GM21737 (cell line): ENCODE measurements around the gene RPTOR.
A peak's percentile ranks its signal among the peaks of the same experiment; 100 is the strongest.

ENCODE experiments used
- ATAC-seq: cut with Tn5 transposase; IDR thresholded peaks from one replicate; pipeline ENCODE4 v1.9.1; 2021; ENCODE audit warnings: mild to moderate bottlenecking, moderate library complexity; ENCODE audit not compliant: unreplicated experiment

Gene RPTOR

DNA sequence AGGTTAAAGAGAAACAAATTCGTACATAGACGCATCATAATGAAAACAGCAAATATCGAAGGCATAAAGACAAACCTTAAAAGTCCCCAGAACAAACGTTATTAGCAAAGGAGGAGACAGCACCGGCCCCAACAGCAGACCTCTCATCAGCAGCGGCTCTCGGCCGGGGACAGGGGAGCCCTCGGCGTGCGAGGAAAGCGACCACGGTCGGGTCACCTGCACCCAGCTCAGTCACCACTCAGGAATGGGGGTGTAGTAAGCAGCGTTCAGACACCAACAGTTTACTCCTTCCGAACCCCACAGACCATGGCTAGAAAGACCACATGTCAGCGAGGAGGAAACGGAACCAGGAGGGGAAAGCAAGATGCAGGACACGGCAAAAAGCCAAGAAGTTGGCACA is 337.7 kb downstream of the RPTOR start:
- no peak for ATAC-seq

DNA sequence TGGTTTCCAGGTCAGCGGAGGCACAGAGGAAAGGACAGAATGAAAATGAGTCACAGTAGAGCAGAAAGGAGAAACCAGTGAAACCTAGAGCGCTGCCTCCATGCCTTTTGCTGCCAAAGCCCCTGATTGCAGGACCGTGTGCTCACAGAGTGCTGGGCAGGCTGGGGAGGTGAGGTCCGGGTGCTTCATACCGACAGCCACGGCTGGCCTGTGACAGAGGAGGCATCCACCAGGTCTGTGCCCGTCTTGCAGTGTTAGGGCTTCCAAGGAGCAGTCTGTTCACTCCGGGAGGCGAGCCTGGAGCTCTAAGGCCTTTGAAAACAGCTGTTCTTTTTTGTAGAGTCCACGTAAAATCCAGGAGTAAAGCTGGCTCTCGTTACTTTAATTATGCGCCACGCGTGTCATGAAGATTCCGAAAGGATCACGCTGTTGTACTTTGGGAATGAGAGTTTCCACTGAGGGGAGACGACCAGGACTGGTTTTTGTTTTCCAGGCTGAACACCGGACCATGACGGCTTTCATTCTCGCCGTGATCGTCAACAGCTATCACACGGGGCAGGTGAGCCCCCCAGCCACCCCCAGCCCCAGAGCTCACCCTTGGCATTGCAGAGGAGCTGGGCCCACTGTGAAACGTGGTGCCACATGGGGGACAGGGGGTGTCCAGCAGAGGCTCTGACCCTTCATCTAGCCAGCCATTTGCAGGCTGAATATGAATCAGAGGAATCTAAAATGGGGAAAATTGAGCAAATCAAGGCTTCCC is 338.5 kb downstream of the RPTOR start:
- no peak for ATAC-seq

DNA sequence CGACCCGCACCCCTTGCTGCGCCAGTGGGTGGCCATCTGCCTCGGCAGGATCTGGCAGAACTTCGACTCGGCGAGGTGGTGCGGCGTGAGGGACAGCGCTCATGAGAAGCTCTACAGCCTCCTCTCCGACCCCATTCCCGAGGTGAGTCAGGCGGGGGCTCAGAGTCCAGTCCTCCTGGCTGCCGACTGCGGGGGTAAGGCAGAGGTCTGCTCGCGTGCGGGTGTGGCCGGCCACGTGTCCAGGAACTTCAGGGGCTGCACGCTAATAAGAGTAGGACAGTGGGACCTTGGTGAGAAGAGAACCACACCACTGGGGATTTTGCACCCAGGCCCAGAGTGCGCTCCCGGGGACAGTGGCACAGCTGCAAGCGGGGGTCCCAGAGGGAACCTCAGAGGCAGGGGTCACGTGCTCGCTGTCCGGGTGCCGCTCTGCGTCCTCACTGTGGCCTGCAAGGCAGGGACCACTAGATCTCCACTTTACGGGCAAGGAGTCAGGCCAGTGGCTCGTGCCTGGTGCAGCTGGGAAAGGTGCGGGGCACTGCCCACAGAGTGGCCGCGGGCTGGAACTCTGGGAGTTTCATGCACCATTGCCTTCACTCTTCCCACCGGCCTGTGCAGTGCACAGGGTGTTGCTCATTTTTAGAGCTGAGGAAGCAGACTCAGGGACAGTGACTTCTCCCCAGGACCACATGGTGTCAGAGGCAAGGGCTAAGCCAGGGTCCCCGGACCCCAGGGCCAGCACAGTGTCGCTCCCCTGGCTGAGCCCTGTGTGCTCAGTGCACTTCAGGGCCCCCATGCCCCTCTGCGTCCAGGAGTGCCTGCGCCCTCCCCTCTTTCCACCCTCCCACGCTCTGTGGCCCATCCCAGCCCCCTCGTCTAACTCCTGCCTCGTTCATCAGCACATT is 339.4 kb downstream of the RPTOR start:
- ATAC-seq, result no peak

DNA sequence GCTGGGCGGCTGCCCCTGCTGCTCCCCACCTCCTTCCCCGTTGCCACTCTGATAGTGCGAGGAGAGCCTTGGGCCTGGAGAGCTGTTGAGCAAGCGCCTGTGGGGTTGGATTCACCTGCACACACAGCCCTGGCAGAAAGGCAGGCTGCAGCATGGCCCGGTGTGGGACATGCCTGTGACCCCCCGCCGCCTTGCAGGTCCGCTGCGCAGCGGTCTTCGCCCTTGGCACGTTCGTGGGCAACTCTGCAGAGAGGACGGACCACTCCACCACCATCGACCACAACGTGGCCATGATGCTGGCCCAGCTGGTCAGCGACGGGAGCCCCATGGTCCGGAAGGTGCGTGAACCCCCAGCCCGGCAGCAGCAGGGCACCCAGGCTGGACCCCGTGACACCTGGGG is 340.2 kb downstream of the RPTOR start:
- ATAC-seq, result no peak

DNA sequence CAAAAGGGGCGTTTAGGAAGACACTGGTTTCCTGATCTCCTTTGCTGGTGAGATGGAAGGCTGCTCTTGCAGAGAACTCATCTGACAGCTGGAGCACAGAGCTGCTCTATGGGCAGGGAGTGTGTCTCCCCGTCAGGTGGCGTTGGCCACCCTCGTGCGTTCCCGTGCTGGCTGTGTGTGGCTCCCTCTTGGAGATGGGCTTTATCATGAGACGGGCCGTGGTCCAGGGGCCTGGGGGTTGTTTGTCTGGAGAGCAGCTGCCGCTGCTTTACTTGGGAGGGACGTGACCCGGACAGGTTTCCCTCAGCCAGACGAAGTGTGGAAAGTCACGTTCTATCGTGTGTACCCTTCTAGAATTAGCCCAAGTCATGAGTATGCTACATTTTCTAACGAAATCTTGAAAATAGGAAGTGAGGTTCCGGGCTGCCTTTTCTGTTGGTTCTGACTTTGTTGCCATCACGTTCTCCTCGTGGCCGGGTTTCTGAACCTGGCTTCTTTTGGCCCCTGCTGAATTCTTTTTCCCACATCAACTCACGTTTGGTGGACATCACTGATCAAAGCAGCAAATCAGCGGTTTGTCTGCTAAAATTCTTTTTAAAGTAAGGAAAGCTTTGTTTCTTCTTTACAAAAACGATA is 341.4 kb downstream of the RPTOR start:
- no peak for ATAC-seq

DNA sequence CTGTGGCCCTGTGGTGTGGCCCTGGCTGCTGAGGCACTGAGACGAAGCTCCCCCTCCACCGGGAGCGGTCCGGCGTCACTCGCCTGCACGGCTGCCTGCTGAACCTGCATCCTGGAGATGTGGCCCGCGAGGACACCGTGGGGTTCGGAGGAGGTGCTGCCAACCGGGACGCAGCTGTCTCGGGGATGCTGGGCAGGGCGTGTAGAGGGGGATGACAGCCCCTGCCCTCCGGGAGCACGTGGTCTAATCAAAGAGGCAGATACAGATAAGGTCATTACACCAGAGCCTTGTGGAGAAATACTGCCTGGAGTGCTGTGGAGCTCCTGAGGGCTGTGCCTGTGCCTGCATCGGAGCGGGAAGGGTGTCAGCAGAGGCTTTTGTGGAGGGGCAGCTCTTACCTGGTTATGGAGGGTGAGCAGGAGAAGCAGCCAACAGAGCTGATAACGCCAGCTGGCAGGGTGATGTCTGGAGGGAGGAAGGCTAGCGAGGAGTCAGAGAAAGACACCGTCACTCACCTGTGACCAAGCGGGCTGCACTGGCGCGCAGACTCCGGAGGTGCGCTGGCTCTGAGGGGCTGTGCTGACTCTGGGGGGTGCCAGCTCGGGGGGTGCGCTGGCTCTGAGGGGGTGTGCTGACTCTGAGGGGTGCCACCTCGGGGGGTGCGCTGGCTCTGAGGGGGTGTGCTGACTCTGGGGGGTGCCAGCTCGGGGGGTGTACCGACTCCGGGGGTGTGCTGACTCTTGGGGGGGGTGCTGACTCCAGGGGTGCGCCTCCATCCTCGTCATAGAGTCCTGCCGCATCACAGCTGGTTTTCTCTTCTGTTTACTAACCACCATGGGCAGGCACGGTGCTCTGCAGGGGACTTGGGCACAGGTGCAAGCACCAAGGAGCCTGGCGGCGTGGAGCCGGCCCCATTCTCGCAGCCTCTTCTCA is 342.3 kb downstream of the RPTOR start:
- no peak for ATAC-seq

DNA sequence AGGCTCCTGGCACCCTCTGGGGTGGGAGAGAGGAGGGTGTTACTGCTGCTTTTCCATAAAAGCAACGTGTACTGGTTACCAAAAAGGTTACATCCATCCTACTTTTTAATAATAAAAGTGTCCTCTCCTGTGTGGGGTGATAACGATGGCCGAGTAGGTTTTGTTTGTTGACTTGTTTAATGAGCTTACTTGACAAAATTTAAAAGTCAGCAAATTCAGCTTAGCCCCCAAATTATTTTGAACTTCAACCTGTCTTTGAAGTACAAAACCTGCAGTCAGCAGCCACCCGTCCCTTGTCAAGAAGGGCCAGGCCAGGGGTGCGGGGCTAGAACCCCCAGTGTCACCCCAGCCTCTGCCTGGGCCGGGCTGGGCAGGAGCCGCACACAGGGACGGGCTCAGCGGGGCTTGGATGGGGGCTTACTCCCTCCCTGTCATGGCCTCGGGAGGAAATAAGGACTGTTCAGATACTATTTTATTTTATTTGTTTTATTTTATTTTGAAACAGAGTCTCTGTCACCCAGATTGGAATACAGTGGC is 343.1 kb downstream of the RPTOR start:
- no peak for ATAC-seq

DNA sequence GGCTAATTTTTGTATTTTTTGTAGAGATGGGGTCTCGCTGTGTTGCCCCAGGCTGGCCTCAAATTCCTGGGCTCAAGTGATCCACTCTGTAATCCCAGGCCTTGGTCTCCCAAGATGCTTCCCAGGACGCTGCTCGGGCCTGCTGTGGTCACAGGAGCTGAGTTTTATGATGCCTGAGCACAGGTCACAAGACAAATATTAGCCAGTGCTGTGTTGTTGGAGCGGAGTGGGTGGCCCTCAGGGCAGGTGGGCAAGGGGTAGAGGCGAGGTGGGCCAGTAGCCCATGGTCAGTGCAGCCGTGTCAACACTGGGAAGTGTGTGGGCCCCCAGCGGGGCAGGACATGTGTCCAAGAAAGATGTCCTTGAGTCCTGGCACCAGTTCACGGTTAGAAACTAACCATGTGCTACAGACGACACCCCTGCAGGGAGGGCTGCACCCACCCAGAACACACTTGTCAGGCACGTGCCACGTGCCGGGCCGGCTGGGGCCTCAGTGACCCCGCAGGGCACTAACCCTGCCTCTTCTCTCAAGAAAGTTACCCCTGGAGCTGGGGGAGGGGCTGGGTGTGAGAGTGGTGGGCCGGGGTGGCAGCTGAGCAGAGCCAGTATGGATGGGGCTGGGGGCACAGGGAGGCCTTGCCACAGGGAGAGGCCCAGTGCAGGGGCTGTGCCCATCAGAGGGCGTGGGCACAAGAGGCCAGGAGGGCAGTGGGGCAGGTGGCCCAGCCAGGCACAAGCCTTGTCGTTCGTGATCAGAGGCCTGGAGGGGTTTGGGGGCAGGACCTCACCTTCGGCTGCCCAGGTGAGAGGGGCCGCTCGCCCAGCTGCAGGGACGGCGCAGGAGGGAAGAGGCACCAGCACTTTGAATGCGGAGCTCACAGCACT is 343.9 kb downstream of the RPTOR start:
- no peak for ATAC-seq

DNA sequence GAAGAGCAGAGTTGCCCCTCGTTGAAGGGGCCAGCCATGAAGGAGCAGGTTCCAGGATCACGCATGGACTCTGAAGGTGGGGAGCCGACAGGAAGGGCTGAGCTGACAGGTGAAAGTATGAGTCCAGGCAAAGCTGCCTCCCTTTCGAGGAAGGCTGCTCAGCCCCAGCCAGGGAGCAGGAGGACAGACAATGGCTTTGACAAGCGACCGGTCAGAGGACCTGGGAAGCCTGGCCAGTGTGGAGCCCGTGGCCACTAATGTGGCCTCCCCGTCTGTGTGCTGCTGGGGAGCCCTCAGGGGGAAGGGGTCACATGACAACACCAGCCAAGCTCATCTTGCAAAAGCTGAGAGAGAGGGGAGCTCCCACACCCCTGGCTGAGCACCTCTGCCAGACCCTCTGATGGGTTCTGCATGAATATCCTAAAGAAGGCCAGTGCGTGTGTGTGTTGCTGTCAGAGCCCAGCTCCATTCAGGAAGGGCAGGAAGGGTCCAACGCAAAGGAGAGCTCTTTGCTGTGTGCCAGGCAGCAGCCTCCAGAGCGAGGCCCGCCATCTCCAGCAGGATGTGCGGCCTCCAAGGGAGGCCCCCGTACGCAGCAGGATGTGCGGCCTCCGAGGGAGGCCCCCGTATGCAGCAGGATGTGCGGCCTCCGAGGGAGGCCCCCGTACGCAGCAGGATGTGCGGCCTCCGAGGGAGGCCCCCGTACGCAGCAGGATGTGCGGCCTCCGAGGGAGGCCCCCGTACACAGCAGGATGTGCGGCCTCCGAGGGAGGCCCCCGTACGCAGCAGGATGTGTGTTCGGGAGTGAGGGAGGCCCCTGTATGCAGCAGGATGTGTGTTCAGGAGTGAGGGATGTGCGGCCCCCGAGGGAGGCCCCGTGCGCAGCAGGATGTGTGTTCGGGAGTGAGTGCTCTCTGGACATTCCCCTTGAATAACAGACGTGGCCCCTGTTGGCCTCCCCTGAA is 344.9 kb downstream of the RPTOR start:
- ATAC-seq, result no peak

DNA sequence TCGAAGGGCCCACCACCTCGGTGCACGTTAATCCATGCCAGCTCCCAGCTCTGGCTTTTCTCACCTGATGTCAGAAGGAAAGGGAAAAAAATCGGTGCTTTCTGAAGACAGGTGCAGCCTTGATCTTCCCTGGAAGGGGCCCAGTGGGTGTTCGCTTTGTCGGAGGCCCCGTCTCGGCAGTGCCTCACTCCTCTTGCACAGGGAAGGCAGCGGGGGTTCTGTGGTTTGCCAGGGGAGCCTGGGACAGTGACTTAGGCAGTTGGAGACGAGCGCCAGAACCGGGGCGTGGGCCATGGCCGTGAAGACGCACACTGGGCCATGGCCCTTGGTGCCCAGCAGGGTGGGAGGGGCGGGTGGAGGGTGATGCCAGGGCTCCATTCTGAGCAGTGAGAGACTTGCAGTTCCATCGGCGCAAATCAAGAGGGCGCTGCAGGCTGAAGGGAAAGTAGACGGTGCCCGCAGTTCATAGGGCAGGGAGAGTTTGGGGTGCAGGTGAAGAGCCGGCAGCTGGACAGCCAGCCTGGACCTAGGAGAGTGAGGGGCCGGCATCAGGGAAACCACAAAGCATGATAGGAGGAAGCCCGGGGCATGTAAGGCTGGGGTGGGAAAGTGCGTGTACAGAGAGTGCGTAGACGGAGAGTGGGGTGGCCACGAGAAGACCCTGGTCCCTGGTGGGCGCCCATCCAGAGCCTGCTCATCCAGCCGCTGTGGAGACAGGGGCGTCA is 345.7 kb downstream of the RPTOR start:
- ATAC-seq, result no peak

DNA sequence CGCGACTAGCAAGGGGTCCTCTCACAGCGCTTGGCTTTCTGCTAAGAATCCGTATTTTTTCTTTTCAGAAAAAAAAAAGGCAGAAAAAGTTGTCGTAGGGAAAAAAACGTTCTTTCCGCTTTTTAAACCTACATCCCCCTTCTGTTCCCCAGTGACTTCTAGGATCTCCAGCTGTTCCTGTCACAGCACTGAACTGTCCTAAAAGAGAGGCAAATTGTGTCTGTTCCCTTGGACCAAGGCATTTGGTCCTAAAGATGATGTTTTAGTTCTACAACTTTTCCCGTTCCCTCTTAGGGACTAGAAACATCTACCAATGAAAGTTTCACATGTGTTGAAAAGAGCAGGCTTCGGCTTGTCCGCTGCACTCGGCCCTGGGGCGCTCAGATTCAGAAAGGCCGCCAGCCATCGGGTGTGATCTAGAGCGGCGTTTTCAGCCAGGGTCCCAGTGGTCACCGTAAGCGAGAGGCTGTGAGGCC is 346.3 kb downstream of the RPTOR start:
- ATAC-seq, result no peak

DNA sequence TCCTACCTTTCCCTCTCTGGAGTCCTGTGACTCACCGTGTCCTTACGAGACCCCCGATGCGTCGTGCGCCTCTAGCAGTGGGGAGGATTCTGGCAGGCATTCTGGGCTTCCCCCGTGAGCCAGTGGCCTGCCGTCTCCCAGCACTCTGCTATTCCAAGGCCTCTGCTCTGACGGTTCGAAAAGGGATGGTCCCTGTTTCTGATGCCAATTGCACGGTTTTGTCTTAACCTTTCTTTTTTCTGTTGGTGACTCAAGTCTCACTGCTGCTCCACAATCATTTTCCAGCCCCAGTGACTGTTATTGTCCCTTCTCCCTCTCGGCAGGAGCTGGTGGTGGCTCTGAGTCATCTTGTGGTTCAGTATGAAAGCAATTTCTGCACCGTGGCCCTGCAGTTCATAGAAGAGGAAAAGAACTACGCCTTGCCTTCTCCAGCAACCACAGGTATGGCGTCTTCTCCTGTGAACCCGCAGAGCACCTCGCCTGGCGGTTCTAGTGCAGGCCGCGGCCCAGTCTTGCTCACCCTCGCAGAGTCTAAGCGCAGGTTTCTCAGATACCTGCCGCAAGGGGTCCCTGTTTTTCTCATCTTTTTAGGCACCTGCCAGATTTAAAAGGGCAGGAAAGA is 346.9 kb downstream of the RPTOR start:
- ATAC-seq, result peak; percentile 27

DNA sequence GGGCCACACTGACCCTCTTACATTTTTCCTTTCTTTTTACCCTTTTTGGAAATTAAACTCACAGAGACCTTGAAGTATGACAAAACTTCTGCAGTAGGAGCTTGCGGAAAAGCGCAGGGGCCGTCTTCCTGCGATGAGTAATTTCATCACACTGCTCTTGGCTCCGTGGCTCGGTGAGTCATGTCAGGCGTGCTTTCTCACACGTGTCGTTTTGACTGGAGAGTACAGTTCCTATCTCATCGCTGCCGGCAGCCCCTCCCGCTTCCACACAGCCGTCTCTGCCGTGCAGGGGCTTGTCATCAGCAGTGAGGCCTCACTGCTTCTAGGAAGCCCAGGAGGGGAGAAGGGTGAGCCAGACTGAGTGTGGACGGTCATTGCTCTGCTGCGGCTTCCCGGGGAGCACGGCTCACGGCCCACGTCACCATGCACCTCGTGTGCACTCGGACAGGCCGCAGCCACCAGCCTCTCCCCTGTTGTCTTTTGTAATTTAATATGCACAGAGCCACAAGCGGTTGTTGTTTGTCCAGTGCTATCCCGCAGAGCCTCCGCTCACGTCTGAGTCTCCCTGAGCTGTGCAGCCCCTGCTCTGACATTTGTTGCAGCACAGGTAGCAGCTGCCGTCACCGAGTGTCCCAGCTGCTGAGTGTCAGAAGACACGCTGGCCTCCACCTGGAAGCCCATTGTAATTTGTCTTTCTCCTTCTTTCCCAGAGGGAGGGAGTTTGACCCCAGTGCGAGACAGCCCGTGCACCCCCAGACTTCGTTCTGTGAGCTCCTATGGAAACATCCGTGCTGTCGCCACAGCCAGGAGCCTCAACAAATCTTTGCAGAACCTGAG is 347.6 kb downstream of the RPTOR start:
- peak; percentile 54 for ATAC-seq

DNA sequence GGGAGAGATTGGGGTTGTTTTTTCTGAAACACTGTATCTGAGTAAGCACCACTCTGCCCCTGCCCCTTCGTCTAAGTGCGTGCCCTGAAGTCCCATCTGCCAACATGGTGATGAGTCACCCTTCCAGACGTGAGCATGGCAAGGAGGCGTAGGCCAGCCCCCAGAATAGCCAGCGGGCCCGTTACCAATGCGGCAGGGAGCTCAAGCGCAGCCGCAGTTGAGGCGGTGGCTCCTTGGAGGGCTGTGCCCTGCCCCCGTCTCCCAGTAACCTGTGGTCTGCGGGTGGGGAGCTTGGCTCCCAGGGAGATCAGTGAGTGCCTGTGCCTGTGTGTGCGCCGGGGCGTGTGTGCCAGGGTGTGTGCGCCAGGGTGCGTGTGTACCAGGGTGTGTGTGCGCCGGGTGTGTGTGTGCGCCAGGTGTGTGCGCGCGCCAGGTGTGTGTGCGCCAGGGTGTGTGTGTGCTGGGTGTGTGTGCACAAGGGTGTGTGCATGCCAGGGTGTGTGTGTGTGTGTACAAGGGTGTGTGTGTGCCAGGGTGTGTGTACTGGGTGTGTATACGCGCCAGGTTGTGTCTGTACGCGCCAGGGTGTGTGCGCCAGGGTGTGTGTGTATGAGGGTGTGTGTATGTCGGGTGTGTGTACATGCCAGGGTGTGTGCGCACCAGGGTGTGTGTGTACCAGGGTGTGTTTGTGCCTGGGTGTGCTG is 348.4 kb downstream of the RPTOR start:
- ATAC-seq, result no peak
